Testis (tissue), 2 donors: ENCODE results near the gene MAN2A2.

Experiments used
- CTCF ChIP-seq, 3 experiments: fragments of 450-650 bp in 2 of 3; fragments of 200-600 bp in 1 of 3; sonication (generic) in 1 of 3; IDR thresholded peaks; one replicate each; pipeline ENCODE4 v1.5.1; 2016 to 2019; ENCODE audit warnings: antibody characterized with exemption in 3 of 3, mild to moderate bottlenecking in 2 of 3, moderate library complexity in 1 of 3
- POLR2A ChIP-seq: fragments of 450-650 bp; IDR thresholded peaks from one replicate; pipeline ENCODE4 v1.6.1; 2017; ENCODE audit warnings: antibody characterized with exemption, mild to moderate bottlenecking, moderate library complexity

DNA sequence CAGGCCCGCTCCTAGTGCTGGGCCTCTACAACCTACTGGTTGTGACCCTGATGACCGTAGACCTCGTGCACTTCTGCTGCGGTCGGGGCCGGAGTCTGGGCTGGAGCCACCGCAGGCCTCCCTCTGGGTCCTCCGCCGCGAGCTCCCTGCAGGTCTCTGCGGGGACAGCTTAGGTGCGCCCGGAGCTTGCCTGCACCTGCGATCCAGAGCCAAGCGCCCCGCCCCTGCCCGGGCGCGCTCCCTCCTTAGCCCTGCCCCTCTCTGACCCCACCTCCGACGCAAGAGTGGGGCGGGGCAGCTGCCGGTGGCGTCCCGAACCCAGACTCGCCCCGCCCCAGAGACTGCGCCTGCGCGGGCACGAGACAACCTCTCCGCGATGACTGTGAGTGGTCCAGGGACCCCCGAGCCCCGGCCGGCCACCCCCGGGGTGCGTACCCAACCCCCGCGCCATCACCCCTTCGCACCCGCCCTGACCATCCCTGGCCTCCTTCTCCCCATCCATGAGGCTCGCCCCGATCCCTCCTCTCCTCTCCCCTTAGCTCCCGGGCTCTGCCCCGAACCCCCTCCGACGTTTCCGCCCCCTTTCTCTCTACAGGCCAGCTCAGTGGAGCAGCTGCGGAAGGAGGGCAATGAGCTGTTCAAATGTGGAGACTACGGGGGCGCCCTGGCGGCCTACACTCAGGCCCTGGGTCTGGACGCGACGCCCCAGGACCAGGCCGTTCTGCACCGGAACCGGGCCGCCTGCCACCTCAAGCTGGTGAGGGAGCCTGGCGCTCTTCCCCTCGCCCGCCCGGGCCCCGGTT is 32.0 kb downstream of the MAN2A2 start, which contains the start of gene UNC45A:
- TF ChIP-seq POLR2A (no peak), CTCF (IDR thresholded peaks at IDR 0.05) (no peak)
